ENCODE data around the gene CDX2. TPM values are rescaled to one million over a fixed set of nuclear protein-coding genes. Genes with fewer than 3 reads are reported as not detected.

Gene CDX2
- total RNA-seq, 1 experiment from 2014 or later: not detected

- Histone ChIP-seq H3K4me3 (ENCODE audit: low read depth, low read length, poor library complexity, severe bottlenecking) (no peak overlapping the region), H3K4me1 (ENCODE audit: insufficient read depth, low read length, poor library complexity, severe bottlenecking) (no peaks in the 10 kb centered on the region), H3K27me3 (replicated peaks; ENCODE audit: insufficient read depth, low read depth, low read length, poor library complexity) (peaks cover 99% of the 10 kb centered on the region), H3K36me3 (ENCODE audit: insufficient read depth, low read length, poor library complexity, severe bottlenecking) (no peaks in the 10 kb centered on the region), H3K9me3 (ENCODE audit: low read depth, low read length, poor library complexity, severe bottlenecking) (no peaks in the 10 kb centered on the region), H3K27ac (ENCODE audit: low read depth, low read length, poor library complexity, severe bottlenecking) (no peak overlapping the region)
- no TSS peak for BruUV-seq (replicated peaks)
- CTCF ChIA-PET: no interaction called here
- no peak for DNase-seq (ENCODE audit: low spot score)
- intact Hi-C loops (cut with micrococcal nuclease; ENCODE audit: unreplicated experiment): loop anchor here (10.0 kb wide), 1 partner anchor 994 kb away; no protein-coding TSS in a partner anchor
- POLR2A ChIA-PET (ENCODE audit: low non-redundant PET): interaction anchor here (0.5 kb wide), 1 partner anchor 893 kb away, joined by 3 read pairs; no protein-coding TSS in a partner anchor
- no peak for TF ChIP-seq CTCF (conservative IDR thresholded peaks at IDR 0.05; ENCODE audit: low read depth, low read length)
- peak; percentile 86 for TF ChIP-seq EZH2 (IDR thresholded peaks at IDR 0.05; ENCODE audit: borderline replicate concordance, low read depth, low read length, poor library complexity, severe bottlenecking)
These were observed 10.0 kb upstream of the CDX2 start for GRCh38 chr13:27979001-27979643.

DNA sequence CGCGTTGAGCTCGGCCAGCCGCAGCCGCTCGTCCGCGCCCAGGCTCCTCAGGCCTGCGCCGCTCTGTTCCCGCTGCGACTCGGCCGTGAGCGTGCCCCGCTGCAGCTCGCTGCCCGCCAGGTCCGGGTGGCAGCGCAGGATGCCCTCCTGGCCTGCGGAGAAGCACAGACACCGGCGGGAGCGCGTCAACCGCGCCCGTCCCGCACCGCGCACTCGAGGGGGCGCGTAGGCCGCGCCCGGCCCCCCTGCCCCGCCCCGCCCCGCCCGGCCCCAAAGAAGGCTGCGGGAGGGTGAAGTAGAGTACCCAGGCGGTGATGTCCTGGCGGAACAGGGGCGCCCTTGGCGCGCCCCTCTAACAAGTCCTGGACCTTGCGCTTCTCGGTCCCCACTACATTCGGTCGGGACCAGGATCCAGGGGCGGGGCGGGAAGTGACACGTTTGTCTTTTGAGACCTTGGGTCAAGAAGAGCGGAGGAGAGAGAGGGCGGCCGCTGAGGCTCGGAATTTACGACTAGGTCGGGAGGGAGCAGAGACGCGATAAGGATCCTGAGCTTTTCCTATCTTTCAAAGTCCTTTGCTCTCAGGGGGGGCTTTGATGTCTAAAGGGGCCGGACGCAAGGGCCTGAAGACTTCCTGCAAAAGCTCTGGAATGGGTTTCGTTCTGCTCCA, 9.3 kb upstream of the CDX2 start:
- BruUV-seq (replicated peaks): no TSS peak
- intact Hi-C loops (cut with micrococcal nuclease; ENCODE audit: unreplicated experiment): loop anchor here (10.0 kb wide), 1 partner anchor 994 kb away; no protein-coding TSS in a partner anchor
- no peak overlapping the region for H3K27ac ChIP-seq (ENCODE audit: low read depth, low read length, poor library complexity, severe bottlenecking)
- H3K27me3 ChIP-seq (replicated peaks; ENCODE audit: insufficient read depth, low read depth, low read length, poor library complexity): peaks cover 100% of the 10 kb centered on the region
- no peak overlapping the region for H3K4me3 ChIP-seq (ENCODE audit: low read depth, low read length, poor library complexity, severe bottlenecking)
- POLR2A ChIA-PET (ENCODE audit: low non-redundant PET): no interaction called here
- no peak for DNase-seq (ENCODE audit: low spot score)
- no peaks in the 10 kb centered on the region for H3K4me1 ChIP-seq (ENCODE audit: insufficient read depth, low read length, poor library complexity, severe bottlenecking)
- no peaks in the 10 kb centered on the region for H3K36me3 ChIP-seq (ENCODE audit: insufficient read depth, low read length, poor library complexity, severe bottlenecking)
- CTCF ChIA-PET: no interaction called here
- TF ChIP-seq CTCF (conservative IDR thresholded peaks at IDR 0.05; ENCODE audit: low read depth, low read length) (no peak), EZH2 (IDR thresholded peaks at IDR 0.05; ENCODE audit: borderline replicate concordance, low read depth, low read length, poor library complexity, severe bottlenecking) (no peak)
- no peaks in the 10 kb centered on the region for H3K9me3 ChIP-seq (ENCODE audit: low read depth, low read length, poor library complexity, severe bottlenecking)

DNA sequence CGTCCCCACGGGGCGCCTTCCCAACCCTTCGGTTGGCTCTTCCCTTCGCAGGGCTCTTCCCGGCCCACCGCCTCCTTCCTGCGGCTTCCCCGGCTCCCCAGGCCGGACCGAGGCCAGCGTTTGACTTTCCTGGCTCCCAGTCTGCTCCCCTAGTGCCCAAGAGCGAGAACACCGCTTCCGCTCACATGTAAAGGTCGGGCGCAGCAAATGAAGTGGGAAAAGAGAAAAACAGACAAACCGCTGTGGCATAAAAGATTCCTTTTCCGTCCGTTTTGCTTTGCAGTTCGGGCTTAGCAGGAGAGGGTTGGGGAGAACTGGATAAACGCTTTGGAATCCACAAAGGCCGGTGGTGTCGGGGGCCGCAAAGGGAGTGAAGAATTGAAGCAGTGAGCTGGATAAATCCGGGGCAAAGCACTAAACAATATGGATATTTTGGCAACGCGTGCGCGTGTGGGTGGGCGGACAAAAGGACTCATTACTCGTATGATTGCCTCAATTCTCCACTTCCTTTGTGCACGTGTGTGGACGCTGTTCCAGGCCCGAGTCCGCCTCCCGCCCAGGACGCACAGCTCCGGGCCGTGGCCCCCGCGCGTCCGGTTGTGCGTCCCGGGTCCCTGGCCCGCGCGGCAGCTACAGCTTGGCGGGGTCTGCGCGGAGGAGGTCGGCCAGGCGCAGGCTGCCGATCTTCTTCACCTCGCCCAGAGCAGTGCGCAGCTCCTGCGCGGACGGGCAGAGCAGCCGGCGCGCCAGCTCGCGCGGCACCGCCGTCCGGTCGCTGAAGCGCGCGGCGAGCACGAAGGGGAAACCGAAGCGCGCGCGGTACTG, 8.6 kb upstream of the CDX2 start:
- intact Hi-C loops (cut with micrococcal nuclease; ENCODE audit: unreplicated experiment): loop anchor here (10.0 kb wide), 1 partner anchor 993 kb away; no protein-coding TSS in a partner anchor
- Histone ChIP-seq H3K9me3 (ENCODE audit: low read depth, low read length, poor library complexity, severe bottlenecking) (no peaks in the 10 kb centered on the region), H3K4me3 (ENCODE audit: low read depth, low read length, poor library complexity, severe bottlenecking) (no peak overlapping the region), H3K4me1 (ENCODE audit: insufficient read depth, low read length, poor library complexity, severe bottlenecking) (no peaks in the 10 kb centered on the region), H3K27me3 (replicated peaks; ENCODE audit: insufficient read depth, low read depth, low read length, poor library complexity) (peaks cover 100% of the 10 kb centered on the region), H3K27ac (ENCODE audit: low read depth, low read length, poor library complexity, severe bottlenecking) (no peak overlapping the region), H3K36me3 (ENCODE audit: insufficient read depth, low read length, poor library complexity, severe bottlenecking) (no peaks in the 10 kb centered on the region)
- DNase-seq (ENCODE audit: low spot score): peak; percentile 22
- TF ChIP-seq EZH2 (IDR thresholded peaks at IDR 0.05; ENCODE audit: borderline replicate concordance, low read depth, low read length, poor library complexity, severe bottlenecking): peak; percentile 97
- no peak for TF ChIP-seq CTCF (conservative IDR thresholded peaks at IDR 0.05; ENCODE audit: low read depth, low read length)
- no TSS peak for BruUV-seq (replicated peaks)
- ChIA-PET POLR2A (ENCODE audit: low non-redundant PET) (no interaction called here), CTCF (no interaction called here)

All from A673 (cell line).